ENCODE data around the gene SMKR1.
"Not testable (repeated sequence)": the region's sequence is repeated elsewhere in the genome, so short reads cannot be mapped to it uniquely, and the experiment has no call there.

The SMKR1 gene

GRCh38 chr7:129481376-129481775 is 21.0 kb upstream of the SMKR1 start:
- not testable (repeated sequence) for DNase-seq (ENCODE audit: extremely low read depth in 1 of 2, low read depth in 1 of 2)

GRCh38 chr7:129482781-129483180 is 19.6 kb upstream of the SMKR1 start:
- no peak for DNase-seq (ENCODE audit: extremely low read depth in 1 of 2, low read depth in 1 of 2)

GRCh38 chr7:129489491-129489890 is 12.8 kb upstream of the SMKR1 start:
- no peak for DNase-seq (ENCODE audit: extremely low read depth in 1 of 2, low read depth in 1 of 2)

GRCh38 chr7:129492391-129492790 is 9.9 kb upstream of the SMKR1 start:
- DNase-seq (ENCODE audit: extremely low read depth in 1 of 2, low read depth in 1 of 2), result no peak

- DNase-seq (ENCODE audit: extremely low read depth in 1 of 2, low read depth in 1 of 2), result no peak
Observed at GRCh38 chr7:129493555-129493954, 8.8 kb upstream of the SMKR1 start.

GRCh38 chr7:129494041-129494440 is 8.3 kb upstream of the SMKR1 start:
- DNase-seq (ENCODE audit: extremely low read depth in 1 of 2, low read depth in 1 of 2), result no peak

GRCh38 chr7:129495987-129496386 is 6.3 kb upstream of the SMKR1 start:
- DNase-seq (ENCODE audit: extremely low read depth in 1 of 2, low read depth in 1 of 2), result no peak

GRCh38 chr7:129496653-129497052 is 5.7 kb upstream of the SMKR1 start:
- DNase-seq (ENCODE audit: extremely low read depth in 1 of 2, low read depth in 1 of 2), result no peak

GRCh38 chr7:129497156-129497555 is 5.2 kb upstream of the SMKR1 start:
- no peak for DNase-seq (ENCODE audit: extremely low read depth in 1 of 2, low read depth in 1 of 2)

GRCh38 chr7:129498021-129498420 is 4.3 kb upstream of the SMKR1 start:
- no peak for DNase-seq (ENCODE audit: extremely low read depth in 1 of 2, low read depth in 1 of 2)

GRCh38 chr7:129499999-129500398 is 2.3 kb upstream of the SMKR1 start:
- no peak for DNase-seq (ENCODE audit: extremely low read depth in 1 of 2, low read depth in 1 of 2)

GRCh38 chr7:129502708-129503685 is 666 bp downstream of the SMKR1 start:
- no peak for DNase-seq (ENCODE audit: extremely low read depth in 1 of 2, low read depth in 1 of 2)

GRCh38 chr7:129503725-129504124 is 1.4 kb downstream of the SMKR1 start:
- DNase-seq (ENCODE audit: extremely low read depth in 1 of 2, low read depth in 1 of 2), result no peak

- no peak for DNase-seq (ENCODE audit: extremely low read depth in 1 of 2, low read depth in 1 of 2)
Observed at GRCh38 chr7:129512192-129512591, 9.9 kb downstream of the SMKR1 start.

GRCh38 chr7:129513546-129513945 is 11.2 kb downstream of the SMKR1 start:
- DNase-seq (ENCODE audit: extremely low read depth in 1 of 2, low read depth in 1 of 2), result no peak

- no peak for DNase-seq (ENCODE audit: extremely low read depth in 1 of 2, low read depth in 1 of 2)
Observed at GRCh38 chr7:129514683-129515082, 12.4 kb downstream of the SMKR1 start.

- no peak for DNase-seq (ENCODE audit: extremely low read depth in 1 of 2, low read depth in 1 of 2)
Observed at GRCh38 chr7:129515381-129515780, 13.1 kb downstream of the SMKR1 start.

GRCh38 chr7:129517931-129518330 is 15.6 kb downstream of the SMKR1 start:
- DNase-seq (ENCODE audit: extremely low read depth in 1 of 2, low read depth in 1 of 2), result no peak

GRCh38 chr7:129519464-129519863 is 17.1 kb downstream of the SMKR1 start:
- DNase-seq (ENCODE audit: extremely low read depth in 1 of 2, low read depth in 1 of 2), result no peak

- no peak for DNase-seq (ENCODE audit: extremely low read depth in 1 of 2, low read depth in 1 of 2)
Observed at GRCh38 chr7:129522088-129522970, 20.0 kb downstream of the SMKR1 start.

- no peak for DNase-seq (ENCODE audit: extremely low read depth in 1 of 2, low read depth in 1 of 2)
Observed at GRCh38 chr7:129522971-129523340, 20.6 kb downstream of the SMKR1 start.

GRCh38 chr7:129523924-129524323 is 21.6 kb downstream of the SMKR1 start:
- DNase-seq (ENCODE audit: extremely low read depth in 1 of 2, low read depth in 1 of 2), result no peak
